Neural progenitor cell (in vitro differentiated cells): ENCODE data around the gene IGSF8.

Source experiments
- EZH2 ChIP-seq: fragments of 200-600 bp; sonication (generic); IDR thresholded peaks from 2 replicates; pipeline ENCODE4 v1.6.1; 2017; ENCODE audit warnings: antibody characterized with exemption, mild to moderate bottlenecking, moderate library complexity
- TF ChIP-seq, protein P1 (sequence below): fragments of 200-600 bp; sonication (generic); IDR thresholded peaks from 2 replicates; pipeline ENCODE4 v1.5.1; 2017; ENCODE audit warnings: antibody characterized with exemption, mild to moderate bottlenecking

DNA sequence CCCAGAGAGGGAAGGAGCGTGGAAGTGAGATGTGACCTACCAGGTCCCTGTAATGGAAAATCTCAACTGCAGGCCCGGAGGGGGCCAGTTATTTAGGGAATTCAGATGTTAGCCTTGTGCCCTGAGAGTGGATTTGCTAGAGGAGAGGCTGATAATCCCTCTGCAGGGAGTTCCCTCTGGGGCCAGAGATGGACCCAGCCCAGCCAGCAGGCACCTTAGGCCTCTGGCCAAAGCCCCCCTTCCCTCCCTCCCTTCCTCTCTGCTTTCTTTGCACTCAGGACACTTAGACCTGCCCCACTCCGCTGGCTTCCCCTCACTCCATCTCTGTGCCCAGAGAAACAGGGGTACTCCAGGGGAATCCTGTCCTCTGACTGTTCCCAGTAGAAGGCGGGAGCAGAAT, 15.7 kb upstream of the IGSF8 start:
- TF ChIP-seq, protein P1, sequence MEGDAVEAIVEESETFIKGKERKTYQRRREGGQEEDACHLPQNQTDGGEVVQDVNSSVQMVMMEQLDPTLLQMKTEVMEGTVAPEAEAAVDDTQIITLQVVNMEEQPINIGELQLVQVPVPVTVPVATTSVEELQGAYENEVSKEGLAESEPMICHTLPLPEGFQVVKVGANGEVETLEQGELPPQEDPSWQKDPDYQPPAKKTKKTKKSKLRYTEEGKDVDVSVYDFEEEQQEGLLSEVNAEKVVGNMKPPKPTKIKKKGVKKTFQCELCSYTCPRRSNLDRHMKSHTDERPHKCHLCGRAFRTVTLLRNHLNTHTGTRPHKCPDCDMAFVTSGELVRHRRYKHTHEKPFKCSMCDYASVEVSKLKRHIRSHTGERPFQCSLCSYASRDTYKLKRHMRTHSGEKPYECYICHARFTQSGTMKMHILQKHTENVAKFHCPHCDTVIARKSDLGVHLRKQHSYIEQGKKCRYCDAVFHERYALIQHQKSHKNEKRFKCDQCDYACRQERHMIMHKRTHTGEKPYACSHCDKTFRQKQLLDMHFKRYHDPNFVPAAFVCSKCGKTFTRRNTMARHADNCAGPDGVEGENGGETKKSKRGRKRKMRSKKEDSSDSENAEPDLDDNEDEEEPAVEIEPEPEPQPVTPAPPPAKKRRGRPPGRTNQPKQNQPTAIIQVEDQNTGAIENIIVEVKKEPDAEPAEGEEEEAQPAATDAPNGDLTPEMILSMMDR = no peak
- no peak for TF ChIP-seq EZH2
